Neutrophil (primary cell): ENCODE data around the gene RAP2B.

Source experiments
- H3K27ac ChIP-seq: fragments of 200-600 bp; sonication (generic); 2 replicates; pipeline ENCODE4 v1.5.1; 2016; ENCODE audit warnings: mild to moderate bottlenecking, moderate library complexity
- H3K27me3 ChIP-seq: fragments of 200-600 bp; sonication (generic); 2 replicates; pipeline ENCODE4 v1.6.0; 2016; ENCODE audit warnings: mild to moderate bottlenecking
- H3K36me3 ChIP-seq: fragments of 200-600 bp; sonication (generic); 2 replicates; pipeline ENCODE4 v1.5.1; 2017
- H3K4me1 ChIP-seq, 2 experiments: fragments of 200-600 bp in 1 of 2; sonication (generic) in 1 of 2; 1 replicate in 1 of 2; 2 replicates in 1 of 2; pipeline versions ENCODE4 v1.5.1 to v1.6.1; 2013 to 2016; ENCODE audit warnings: low read depth in 1 of 2, low read length in 1 of 2, mild to moderate bottlenecking in 1 of 2, moderate library complexity in 1 of 2; ENCODE audit not compliant: control insufficient read depth in 1 of 2, insufficient read depth in 1 of 2
- H3K4me3 ChIP-seq, 2 experiments: fragments of 200-600 bp in 1 of 2; sonication (generic) in 1 of 2; 1 replicate in 1 of 2; 2 replicates in 1 of 2; pipeline ENCODE4 v1.5.1; 2013 to 2016; ENCODE audit warnings: low read depth in 1 of 2, low read length in 1 of 2, mild to moderate bottlenecking in 1 of 2, moderate library complexity in 1 of 2
- H3K9me3 ChIP-seq: fragments of 200-600 bp; sonication (generic); 2 replicates; pipeline ENCODE4 v1.5.1; 2016
- TF ChIP-seq, protein P1 (sequence below): fragments of 200-600 bp; sonication (generic); IDR thresholded peaks from 2 replicates; pipeline ENCODE4 v1.5.1; 2016; ENCODE audit warnings: antibody characterized with exemption

Gene RAP2B

GRCh38 chr3:153173758-153174516, 11.9 kb downstream of the RAP2B start:
- no peak overlapping the region for H3K27ac ChIP-seq
- TF ChIP-seq, protein P1, sequence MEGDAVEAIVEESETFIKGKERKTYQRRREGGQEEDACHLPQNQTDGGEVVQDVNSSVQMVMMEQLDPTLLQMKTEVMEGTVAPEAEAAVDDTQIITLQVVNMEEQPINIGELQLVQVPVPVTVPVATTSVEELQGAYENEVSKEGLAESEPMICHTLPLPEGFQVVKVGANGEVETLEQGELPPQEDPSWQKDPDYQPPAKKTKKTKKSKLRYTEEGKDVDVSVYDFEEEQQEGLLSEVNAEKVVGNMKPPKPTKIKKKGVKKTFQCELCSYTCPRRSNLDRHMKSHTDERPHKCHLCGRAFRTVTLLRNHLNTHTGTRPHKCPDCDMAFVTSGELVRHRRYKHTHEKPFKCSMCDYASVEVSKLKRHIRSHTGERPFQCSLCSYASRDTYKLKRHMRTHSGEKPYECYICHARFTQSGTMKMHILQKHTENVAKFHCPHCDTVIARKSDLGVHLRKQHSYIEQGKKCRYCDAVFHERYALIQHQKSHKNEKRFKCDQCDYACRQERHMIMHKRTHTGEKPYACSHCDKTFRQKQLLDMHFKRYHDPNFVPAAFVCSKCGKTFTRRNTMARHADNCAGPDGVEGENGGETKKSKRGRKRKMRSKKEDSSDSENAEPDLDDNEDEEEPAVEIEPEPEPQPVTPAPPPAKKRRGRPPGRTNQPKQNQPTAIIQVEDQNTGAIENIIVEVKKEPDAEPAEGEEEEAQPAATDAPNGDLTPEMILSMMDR, result no peak
- no peaks in the 10 kb centered on the region for H3K9me3 ChIP-seq
- H3K27me3 ChIP-seq, result no peaks in the 10 kb centered on the region
- H3K4me1 ChIP-seq, result no peaks in the 10 kb centered on the region
- H3K4me3 ChIP-seq, result no peak overlapping the region
- peaks cover 4% of the 10 kb centered on the region for H3K36me3 ChIP-seq

- TF ChIP-seq, protein P1, result no peak
- H3K36me3 ChIP-seq, result peaks cover 4% of the 10 kb centered on the region
- H3K9me3 ChIP-seq, result no peaks in the 10 kb centered on the region
- no peaks in the 10 kb centered on the region for H3K27me3 ChIP-seq
- no peak overlapping the region for H3K27ac ChIP-seq
- H3K4me3 ChIP-seq, result no peak overlapping the region
- peaks cover 7 to 9% of the 10 kb centered on the region in 2 experiments for H3K4me1 ChIP-seq
Measured at GRCh38 chr3:153176197-153176596, 14.2 kb downstream of the RAP2B start.

DNA sequence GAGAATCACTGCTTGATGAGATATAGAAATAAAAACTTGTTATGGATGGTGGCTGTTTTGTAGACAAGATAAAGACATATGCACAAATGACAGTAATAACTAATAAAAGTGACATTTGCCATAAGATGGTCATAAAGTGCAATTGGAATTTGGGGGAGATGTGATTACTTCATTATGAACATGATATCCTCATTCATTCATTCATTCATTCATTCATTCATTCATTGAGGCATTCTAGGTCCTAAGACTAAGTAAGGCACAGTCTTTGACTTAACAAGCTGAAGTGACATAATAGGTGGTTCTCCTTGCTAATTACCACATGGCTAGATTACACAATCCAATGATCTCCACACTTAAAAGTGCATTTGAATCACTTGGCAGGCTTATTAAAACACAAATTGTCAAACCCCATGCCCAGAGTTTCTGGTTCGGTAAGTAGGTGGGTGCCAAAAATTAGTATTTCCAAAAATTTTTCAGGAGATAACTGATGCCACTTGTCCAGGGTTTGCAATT, 18.9 kb downstream of the RAP2B start:
- Histone ChIP-seq H3K36me3 (no peaks in the 10 kb centered on the region), H3K27ac (no peak overlapping the region), H3K4me1 (peaks cover 11 to 14% of the 10 kb centered on the region in 2 experiments), H3K27me3 (no peaks in the 10 kb centered on the region), H3K4me3 (no peak overlapping the region), H3K9me3 (no peaks in the 10 kb centered on the region)
- TF ChIP-seq, protein P1, result no peak

DNA sequence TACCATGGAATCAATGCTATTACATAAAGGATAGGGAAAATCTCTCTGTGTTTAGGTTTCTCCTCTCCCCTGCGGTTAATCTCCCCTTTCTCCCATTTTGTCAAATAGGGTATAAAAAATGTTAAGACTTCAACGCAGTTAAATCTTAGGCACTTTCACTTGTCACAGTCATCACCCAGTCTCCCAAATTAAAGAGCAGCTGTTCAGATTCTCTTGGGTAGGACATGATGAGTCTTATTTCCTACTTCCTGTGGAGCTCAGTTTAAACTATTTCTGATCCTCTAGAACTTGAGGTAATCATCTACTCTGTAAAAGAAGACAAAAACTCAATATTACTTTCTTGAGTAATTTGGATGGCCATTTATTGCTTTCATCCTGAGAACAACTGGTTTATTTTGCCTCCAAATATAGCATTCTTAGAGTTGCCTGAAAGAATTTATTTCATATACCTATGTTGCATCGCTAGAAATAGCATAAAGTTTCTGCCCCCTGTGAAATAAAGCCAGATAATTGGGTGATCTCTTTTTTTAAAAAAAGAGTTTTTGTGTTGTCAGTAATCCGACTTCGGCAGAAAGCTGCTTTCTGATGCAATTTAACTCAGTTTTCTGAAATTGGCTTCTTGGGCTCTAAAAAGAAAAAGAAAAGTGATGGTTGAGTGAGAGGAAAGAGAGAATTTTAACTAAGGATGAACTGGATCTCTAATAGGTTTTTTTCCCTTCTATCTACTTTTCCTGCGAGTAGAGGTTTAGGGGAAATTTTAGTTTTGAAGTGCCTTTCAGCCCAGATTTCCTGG, 20.7 kb downstream of the RAP2B start:
- no peaks in the 10 kb centered on the region for H3K9me3 ChIP-seq
- H3K4me3 ChIP-seq, result no peak overlapping the region
- TF ChIP-seq, protein P1, result no peak
- H3K27me3 ChIP-seq, result no peaks in the 10 kb centered on the region
- H3K27ac ChIP-seq, result no peak overlapping the region
- no peaks in the 10 kb centered on the region for H3K36me3 ChIP-seq
- peaks cover 11 to 14% of the 10 kb centered on the region in 2 experiments for H3K4me1 ChIP-seq

DNA sequence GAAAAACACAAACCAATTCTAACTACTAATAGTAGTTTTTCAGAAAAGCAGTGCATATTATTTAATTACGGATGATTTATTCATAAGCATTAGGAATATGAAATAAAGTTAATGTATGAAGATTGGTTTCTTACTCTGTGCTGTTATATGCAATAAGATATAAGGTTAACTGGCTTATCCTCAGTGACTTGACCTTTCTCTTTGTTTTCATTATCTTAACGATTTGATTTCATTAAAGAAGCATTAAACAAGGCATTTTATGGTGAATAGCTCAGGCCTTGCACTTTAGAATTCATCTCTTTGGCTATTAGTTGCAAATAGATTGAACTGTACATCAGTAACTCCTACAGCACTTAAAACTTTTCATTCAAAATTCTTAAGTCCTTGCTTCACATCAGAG, 28.9 kb downstream of the RAP2B start:
- no peaks in the 10 kb centered on the region for H3K4me1 ChIP-seq
- no peaks in the 10 kb centered on the region for H3K27me3 ChIP-seq
- no peaks in the 10 kb centered on the region for H3K9me3 ChIP-seq
- H3K27ac ChIP-seq, result no peak overlapping the region
- no peak overlapping the region for H3K4me3 ChIP-seq
- TF ChIP-seq, protein P1, result no peak
- H3K36me3 ChIP-seq, result no peaks in the 10 kb centered on the region
